OCI-LY1 (cell line): ENCODE data around the gene ATXN7.

Experiments
- H2AFZ ChIP-seq: fragments of 200-600 bp; sonication (generic), shearing (Covaris generic); 2 replicates; pipeline ENCODE4 v1.6.0; 2014; ENCODE audit warnings: antibody characterized with exemption, mild to moderate bottlenecking, low read length
- H3F3A ChIP-seq: fragments of 200-600 bp; sonication (generic), shearing (Covaris generic); 2 replicates; pipeline ENCODE4 v1.6.0; 2014; ENCODE audit warnings: mild to moderate bottlenecking, antibody characterized with exemption, low read length, moderate library complexity; ENCODE audit not compliant: insufficient read depth
- H3K27ac ChIP-seq: fragments of 200-600 bp; sonication (generic); 2 replicates; pipeline ENCODE4 v1.5.1; 2014; ENCODE audit warnings: low read length, mixed run types, mild to moderate bottlenecking, low read depth; ENCODE audit not compliant: poor library complexity, severe bottlenecking
- H3K27me3 ChIP-seq: fragments of 200-600 bp; sonication (generic); 2 replicates; pipeline ENCODE4 v1.6.0; 2014; ENCODE audit warnings: antibody characterized with exemption, mild to moderate bottlenecking, low read length, moderate library complexity; ENCODE audit not compliant: insufficient read depth
- H3K36me3 ChIP-seq: fragments of 200-600 bp; sonication (generic); 2 replicates; pipeline ENCODE4 v1.6.1; 2014; ENCODE audit warnings: mild to moderate bottlenecking, antibody characterized with exemption, low read length, moderate library complexity, mixed read lengths; ENCODE audit not compliant: insufficient read depth
- H3K4me1 ChIP-seq: fragments of 200-600 bp; sonication (generic); 2 replicates; pipeline ENCODE4 v1.5.1; 2014; ENCODE audit warnings: mild to moderate bottlenecking, low read length, moderate library complexity; ENCODE audit not compliant: insufficient read depth, severe bottlenecking
- H3K4me2 ChIP-seq: fragments of 200-600 bp; sonication (generic), shearing (Covaris generic); 2 replicates; pipeline ENCODE4 v1.6.1; 2014; ENCODE audit warnings: low read length
- H3K4me3 ChIP-seq: fragments of 200-600 bp; sonication (generic); 2 replicates; pipeline ENCODE4 v1.5.1; 2014; ENCODE audit warnings: low read length, low read depth, mild to moderate bottlenecking, mixed read lengths; ENCODE audit not compliant: poor library complexity, severe bottlenecking
- H3K79me2 ChIP-seq: fragments of 200-600 bp; shearing (Covaris generic); 2 replicates; pipeline ENCODE4 v1.6.1; 2016; ENCODE audit warnings: mixed run types, low read length, mixed read lengths; ENCODE audit not compliant: insufficient read depth
- H3K9ac ChIP-seq: fragments of 200-600 bp; sonication (generic), shearing (Covaris generic); 2 replicates; pipeline ENCODE4 v1.6.1; 2014; ENCODE audit warnings: mild to moderate bottlenecking, low read length, mixed read lengths
- H3K9me2 ChIP-seq: fragments of 200-600 bp; sonication (generic), shearing (Covaris generic); 2 replicates; pipeline ENCODE4 v1.6.1; 2014; ENCODE audit warnings: low read depth, mild to moderate bottlenecking, low read length, mixed read lengths
- H3K9me3 ChIP-seq: fragments of 200-600 bp; shearing (Covaris generic); 2 replicates; pipeline ENCODE4 v1.6.1; 2014; ENCODE audit warnings: low read length, mixed read lengths
- H4K20me1 ChIP-seq: fragments of 200-600 bp; sonication (generic), shearing (Covaris generic); 2 replicates; pipeline ENCODE4 v1.6.0; 2016; ENCODE audit warnings: mild to moderate bottlenecking, low read length; ENCODE audit not compliant: insufficient read depth
- CTCF ChIP-seq: fragments of 200-600 bp; sonication (generic), shearing (Covaris generic); IDR thresholded peaks from 2 replicates; pipeline ENCODE4 v1.5.1; 2017; ENCODE audit warnings: mild to moderate bottlenecking, antibody characterized with exemption, low read length, moderate library complexity, mixed read lengths
- EZH2 ChIP-seq: fragments of 200-600 bp; sonication (generic), shearing (Covaris generic); IDR thresholded peaks from 2 replicates; pipeline ENCODE4 v1.8.0; 2017; ENCODE audit warnings: borderline replicate concordance, mixed run types, mild to moderate bottlenecking, antibody characterized with exemption, low read length, moderate library complexity, mixed read lengths

ATXN7 gene

GRCh38 chr3:63933459-63933858 is 69.8 kb downstream of the ATXN7 start:
- Histone ChIP-seq H3F3A (no peaks in the 10 kb centered on the region), H3K79me2 (peaks cover 31% of the 10 kb centered on the region), H3K4me3 (no peak overlapping the region), H3K36me3 (peaks cover 25% of the 10 kb centered on the region), H4K20me1 (no peaks in the 10 kb centered on the region), H3K9me3 (no peaks in the 10 kb centered on the region), H3K27me3 (no peaks in the 10 kb centered on the region), H2AFZ (no peak overlapping the region), H3K27ac (peak overlapping the region; percentile 51), H3K4me2 (peak overlapping the region; percentile 35; the same call in 1 of the 2 replicates), H3K9me2 (no peaks in the 10 kb centered on the region), H3K9ac (no peak overlapping the region; the same call in 1 of the 2 replicates), H3K4me1 (peaks cover 55% of the 10 kb centered on the region)
- no peak for TF ChIP-seq EZH2
- no peak for TF ChIP-seq CTCF

DNA sequence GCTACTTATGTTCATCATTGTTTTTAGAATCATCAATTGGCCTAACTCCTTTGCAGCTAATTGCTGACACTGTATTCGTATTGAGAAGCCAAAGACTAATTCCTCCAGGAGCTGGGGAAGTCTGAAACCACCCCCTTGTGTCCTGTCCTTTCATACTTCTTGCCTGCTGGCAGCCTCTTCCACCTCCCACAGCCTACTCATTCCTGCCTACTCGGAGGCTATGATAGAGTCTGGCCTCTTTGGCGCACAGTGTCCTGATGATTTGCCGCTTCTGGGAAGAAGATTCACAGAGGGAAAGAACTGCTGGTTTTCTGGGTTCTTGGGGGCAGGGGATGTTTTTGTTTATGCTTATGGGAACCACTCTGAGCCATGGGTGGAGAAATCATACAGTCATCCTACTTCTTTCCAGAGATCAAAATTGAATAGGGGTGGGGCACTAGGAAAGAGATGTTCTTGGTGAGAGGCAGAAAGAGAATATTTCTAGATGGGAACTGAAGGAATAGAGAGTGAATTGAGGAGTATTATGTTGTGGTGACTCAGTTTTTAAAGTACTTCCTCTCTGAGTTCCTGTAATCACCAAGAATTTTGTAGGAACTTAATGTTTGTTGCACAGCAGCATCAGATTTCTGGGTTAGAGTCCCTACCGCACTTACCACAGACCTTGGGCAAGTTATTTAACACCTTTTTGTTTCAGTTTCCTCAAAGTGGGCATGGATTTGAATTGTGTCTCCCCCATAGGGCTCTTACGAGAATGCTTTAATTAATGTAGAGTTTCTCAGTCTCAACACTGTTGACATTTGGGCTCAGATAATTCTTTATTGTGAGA is 70.6 kb downstream of the ATXN7 start:
- Histone ChIP-seq H2AFZ (no peak overlapping the region), H3F3A (no peaks in the 10 kb centered on the region), H3K4me1 (peaks cover 55% of the 10 kb centered on the region), H3K4me2 (no peak overlapping the region), H3K79me2 (peaks cover 25% of the 10 kb centered on the region), H4K20me1 (no peaks in the 10 kb centered on the region), H3K9ac (no peak overlapping the region), H3K27me3 (no peaks in the 10 kb centered on the region), H3K27ac (no peak overlapping the region), H3K4me3 (no peak overlapping the region), H3K9me2 (no peaks in the 10 kb centered on the region), H3K9me3 (no peaks in the 10 kb centered on the region), H3K36me3 (peaks cover 29% of the 10 kb centered on the region)
- no peak for TF ChIP-seq EZH2
- TF ChIP-seq CTCF: no peak

GRCh38 chr3:63936925-63937324 is 73.3 kb downstream of the ATXN7 start:
- H3F3A ChIP-seq: no peaks in the 10 kb centered on the region
- no peak overlapping the region for H3K4me2 ChIP-seq
- TF ChIP-seq CTCF (no peak), EZH2 (no peak)

More at GRCh38 chr3:63936925-63937324, 73.3 kb downstream of the ATXN7 start:
- no peaks in the 10 kb centered on the region for H4K20me1 ChIP-seq
- H3K4me3 ChIP-seq: no peak overlapping the region
- no peak overlapping the region for H3K9ac ChIP-seq
- H3K9me3 ChIP-seq: no peaks in the 10 kb centered on the region
- H3K27me3 ChIP-seq: no peaks in the 10 kb centered on the region
- no peaks in the 10 kb centered on the region for H3K9me2 ChIP-seq
- peaks cover 38% of the 10 kb centered on the region for H3K79me2 ChIP-seq
- peaks cover 48% of the 10 kb centered on the region for H3K36me3 ChIP-seq
- H2AFZ ChIP-seq: no peak overlapping the region
- H3K27ac ChIP-seq: no peak overlapping the region
- peaks cover 48% of the 10 kb centered on the region for H3K4me1 ChIP-seq
